HepG2 (cell line): ENCODE results near the gene SLC38A3. TPM values are rescaled to one million over a fixed set of nuclear protein-coding genes. Genes with fewer than 3 reads are reported as not detected.

Experiments
- BRD4 ChIP-seq: sonication (generic); formaldehyde crosslinking; IDR thresholded peaks from 2 replicates; pipeline ENCODE4 v1.4.0; 2020; ENCODE audit warnings: missing genetic modification reagents
- GTF2F1 ChIP-seq: fragments of 150-350 bp; IDR thresholded peaks from 2 replicates; pipeline ENCODE4 v1.6.1; 2014; ENCODE audit warnings: low read length
- HNF1B ChIP-seq: sonication (generic); formaldehyde crosslinking; IDR thresholded peaks from 2 replicates; pipeline ENCODE4 v1.5.1; 2020; ENCODE audit warnings: mild to moderate bottlenecking, moderate library complexity, missing genetic modification reagents
- JUND ChIP-seq: sonication (generic); formaldehyde crosslinking; IDR thresholded peaks from 2 replicates; pipeline ENCODE4 v1.8.0; 2022; ENCODE audit warnings: mild to moderate bottlenecking, missing genetic modification reagents
- KDM4B ChIP-seq: sonication (generic); formaldehyde crosslinking; IDR thresholded peaks from 2 replicates; pipeline ENCODE4 v1.4.0; 2020; ENCODE audit warnings: missing genetic modification reagents
- SOX6 ChIP-seq, 2 experiments: fragments of 450-650 bp in 1 of 2; sonication (generic) in 1 of 2; formaldehyde crosslinking in 1 of 2; IDR thresholded peaks; 2 replicates each; pipeline versions ENCODE4 v1.4.0 to v1.6.1; 2017 to 2020; ENCODE audit warnings: antibody characterized with exemption in 1 of 2, mild to moderate bottlenecking in 1 of 2, missing genetic modification reagents in 1 of 2
- ZBTB20 ChIP-seq: sonication (generic); formaldehyde crosslinking; IDR thresholded peaks from 2 replicates; pipeline ENCODE4 v1.8.1; 2023; ENCODE audit warnings: missing genetic modification reagents, low read depth, mild to moderate bottlenecking, borderline replicate concordance
- ZNF367 ChIP-seq: sonication (generic); formaldehyde crosslinking; IDR thresholded peaks from 2 replicates; pipeline ENCODE4 v1.4.0; 2020; ENCODE audit warnings: missing genetic modification reagents, borderline replicate concordance
- ZNF558 ChIP-seq: sonication (generic); formaldehyde crosslinking; IDR thresholded peaks from 2 replicates; pipeline ENCODE4 v1.9.0; 2022; ENCODE audit warnings: mild to moderate bottlenecking, missing genetic modification reagents, borderline replicate concordance
- ZNF564 ChIP-seq: sonication (generic); formaldehyde crosslinking; IDR thresholded peaks from 2 replicates; pipeline ENCODE4 v1.8.1; 2023; ENCODE audit warnings: mild to moderate bottlenecking, missing genetic modification reagents
- ZNF605 ChIP-seq: sonication (generic); formaldehyde crosslinking; IDR thresholded peaks from 2 replicates; pipeline ENCODE4 v1.8.0; 2022; ENCODE audit warnings: mild to moderate bottlenecking, missing genetic modification reagents
- ZNF781 ChIP-seq: sonication (generic); formaldehyde crosslinking; IDR thresholded peaks from 2 replicates; pipeline ENCODE4 v1.5.1; 2020; ENCODE audit warnings: borderline replicate concordance, mild to moderate bottlenecking, missing genetic modification reagents; ENCODE audit errors: not compliant biosample characterization
- ZNF83 ChIP-seq: sonication (generic); formaldehyde crosslinking; IDR thresholded peaks from 2 replicates; pipeline ENCODE4 v1.4.0; 2020; ENCODE audit warnings: missing genetic modification reagents, mild to moderate bottlenecking, borderline replicate concordance
- ZNF841 ChIP-seq: sonication (generic); formaldehyde crosslinking; IDR thresholded peaks from 2 replicates; pipeline ENCODE4 v1.8.1; 2023; ENCODE audit warnings: missing genetic modification reagents, borderline replicate concordance
- polyA plus RNA-seq, 8 experiments: library from polyadenylated mRNA; depleted of rRNA in 3 of 8; stranded (reverse) in 7 of 8; unstranded in 1 of 8; fragments of >200 nt; fragmentation: Illumina TruSeq in 4 of 8; extraction: Trizol in 4 of 8; gene quantifications; 2 replicates each; pipeline versions ENCODE4 v1.2.1 to v1.2.3, GENCODE V29; 2011 to 2016; ENCODE audit warnings: low read depth in 4 of 8, missing spikeins in 1 of 8, mixed read lengths in 1 of 8; ENCODE audit not compliant: insufficient read depth in 1 of 8
- total RNA-seq, 5 experiments: library from RNA; depleted of rRNA; stranded (reverse); fragments of >200 nt; fragmentation: Illumina TruSeq; extraction: Trizol; gene quantifications; 2 replicates each; pipeline ENCODE4 v1.2.3, GENCODE V29; 2016; ENCODE audit warnings: low read depth in 1 of 5
- TF ChIP-seq, protein P1 (sequence below): sonication (generic); formaldehyde crosslinking; IDR thresholded peaks from 2 replicates; pipeline ENCODE4 v1.4.0; 2020; ENCODE audit warnings: mild to moderate bottlenecking, missing genetic modification reagents, borderline replicate concordance
- TF ChIP-seq, protein P2 (sequence below): sonication (generic); formaldehyde crosslinking; IDR thresholded peaks from 2 replicates; pipeline ENCODE4 v1.4.0; 2020; ENCODE audit warnings: missing genetic modification reagents
- TF ChIP-seq, protein P3 (sequence below): sonication (generic); formaldehyde crosslinking; IDR thresholded peaks from 2 replicates; pipeline ENCODE4 v1.4.0; 2020; ENCODE audit warnings: missing genetic modification reagents, borderline replicate concordance

Gene SLC38A3
- total and polyA plus RNA-seq, 2 of the 13 experiments (the other 11 are each of a cell fraction or from before 2014, with no cell fraction given) = 29.8 to 164 TPM

GRCh38 chr3:50195501-50196252 lies 9.4 kb upstream of the SLC38A3 start (continued):
- TF ChIP-seq, protein P1, sequence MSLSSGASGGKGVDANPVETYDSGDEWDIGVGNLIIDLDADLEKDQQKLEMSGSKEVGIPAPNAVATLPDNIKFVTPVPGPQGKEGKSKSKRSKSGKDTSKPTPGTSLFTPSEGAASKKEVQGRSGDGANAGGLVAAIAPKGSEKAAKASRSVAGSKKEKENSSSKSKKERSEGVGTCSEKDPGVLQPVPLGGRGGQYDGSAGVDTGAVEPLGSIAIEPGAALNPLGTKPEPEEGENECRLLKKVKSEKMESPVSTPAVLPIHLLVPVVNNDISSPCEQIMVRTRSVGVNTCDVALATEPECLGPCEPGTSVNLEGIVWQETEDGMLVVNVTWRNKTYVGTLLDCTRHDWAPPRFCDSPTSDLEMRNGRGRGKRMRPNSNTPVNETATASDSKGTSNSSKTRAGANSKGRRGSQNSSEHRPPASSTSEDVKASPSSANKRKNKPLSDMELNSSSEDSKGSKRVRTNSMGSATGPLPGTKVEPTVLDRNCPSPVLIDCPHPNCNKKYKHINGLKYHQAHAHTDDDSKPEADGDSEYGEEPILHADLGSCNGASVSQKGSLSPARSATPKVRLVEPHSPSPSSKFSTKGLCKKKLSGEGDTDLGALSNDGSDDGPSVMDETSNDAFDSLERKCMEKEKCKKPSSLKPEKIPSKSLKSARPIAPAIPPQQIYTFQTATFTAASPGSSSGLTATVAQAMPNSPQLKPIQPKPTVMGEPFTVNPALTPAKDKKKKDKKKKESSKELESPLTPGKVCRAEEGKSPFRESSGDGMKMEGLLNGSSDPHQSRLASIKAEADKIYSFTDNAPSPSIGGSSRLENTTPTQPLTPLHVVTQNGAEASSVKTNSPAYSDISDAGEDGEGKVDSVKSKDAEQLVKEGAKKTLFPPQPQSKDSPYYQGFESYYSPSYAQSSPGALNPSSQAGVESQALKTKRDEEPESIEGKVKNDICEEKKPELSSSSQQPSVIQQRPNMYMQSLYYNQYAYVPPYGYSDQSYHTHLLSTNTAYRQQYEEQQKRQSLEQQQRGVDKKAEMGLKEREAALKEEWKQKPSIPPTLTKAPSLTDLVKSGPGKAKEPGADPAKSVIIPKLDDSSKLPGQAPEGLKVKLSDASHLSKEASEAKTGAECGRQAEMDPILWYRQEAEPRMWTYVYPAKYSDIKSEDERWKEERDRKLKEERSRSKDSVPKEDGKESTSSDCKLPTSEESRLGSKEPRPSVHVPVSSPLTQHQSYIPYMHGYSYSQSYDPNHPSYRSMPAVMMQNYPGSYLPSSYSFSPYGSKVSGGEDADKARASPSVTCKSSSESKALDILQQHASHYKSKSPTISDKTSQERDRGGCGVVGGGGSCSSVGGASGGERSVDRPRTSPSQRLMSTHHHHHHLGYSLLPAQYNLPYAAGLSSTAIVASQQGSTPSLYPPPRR (CRISPR knock-in tag) = peak; percentile 84
- TF ChIP-seq JUND = peak; percentile 80
- TF ChIP-seq BRD4 (CRISPR knock-in tag) = peak; percentile 53; the same call in 1 of the 2 replicates
- TF ChIP-seq ZNF781 (CRISPR knock-in tag) = peak; percentile 99
- TF ChIP-seq KDM4B (CRISPR knock-in tag) = peak; percentile 59
- peak; percentile 92; the same call in 1 of the 2 replicates for TF ChIP-seq ZNF558
- TF ChIP-seq ZNF564 (CRISPR knock-in tag) = peak; percentile 7; the same call in 1 of the 2 replicates
- no peak for TF ChIP-seq ZNF841 (CRISPR knock-in tag)
- TF ChIP-seq, protein P2, sequence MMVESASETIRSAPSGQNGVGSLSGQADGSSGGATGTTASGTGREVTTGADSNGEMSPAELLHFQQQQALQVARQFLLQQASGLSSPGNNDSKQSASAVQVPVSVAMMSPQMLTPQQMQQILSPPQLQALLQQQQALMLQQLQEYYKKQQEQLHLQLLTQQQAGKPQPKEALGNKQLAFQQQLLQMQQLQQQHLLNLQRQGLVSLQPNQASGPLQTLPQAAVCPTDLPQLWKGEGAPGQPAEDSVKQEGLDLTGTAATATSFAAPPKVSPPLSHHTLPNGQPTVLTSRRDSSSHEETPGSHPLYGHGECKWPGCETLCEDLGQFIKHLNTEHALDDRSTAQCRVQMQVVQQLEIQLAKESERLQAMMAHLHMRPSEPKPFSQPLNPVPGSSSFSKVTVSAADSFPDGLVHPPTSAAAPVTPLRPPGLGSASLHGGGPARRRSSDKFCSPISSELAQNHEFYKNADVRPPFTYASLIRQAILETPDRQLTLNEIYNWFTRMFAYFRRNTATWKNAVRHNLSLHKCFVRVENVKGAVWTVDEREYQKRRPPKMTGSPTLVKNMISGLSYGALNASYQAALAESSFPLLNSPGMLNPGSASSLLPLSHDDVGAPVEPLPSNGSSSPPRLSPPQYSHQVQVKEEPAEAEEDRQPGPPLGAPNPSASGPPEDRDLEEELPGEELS = peak; percentile 87
- TF ChIP-seq HNF1B (CRISPR knock-in tag) = peak; percentile 62; the same call in 1 of the 2 replicates
- peak; percentile 73 for TF ChIP-seq ZBTB20
- no peak for TF ChIP-seq SOX6 (IDR thresholded peaks at IDR 0.05)
- TF ChIP-seq SOX6 (CRISPR knock-in tag; IDR thresholded peaks at IDR 0.05) = peak; percentile 89
- TF ChIP-seq ZNF83 (CRISPR knock-in tag) = peak; percentile 62; the same call in 1 of the 2 replicates
- TF ChIP-seq, protein P3, sequence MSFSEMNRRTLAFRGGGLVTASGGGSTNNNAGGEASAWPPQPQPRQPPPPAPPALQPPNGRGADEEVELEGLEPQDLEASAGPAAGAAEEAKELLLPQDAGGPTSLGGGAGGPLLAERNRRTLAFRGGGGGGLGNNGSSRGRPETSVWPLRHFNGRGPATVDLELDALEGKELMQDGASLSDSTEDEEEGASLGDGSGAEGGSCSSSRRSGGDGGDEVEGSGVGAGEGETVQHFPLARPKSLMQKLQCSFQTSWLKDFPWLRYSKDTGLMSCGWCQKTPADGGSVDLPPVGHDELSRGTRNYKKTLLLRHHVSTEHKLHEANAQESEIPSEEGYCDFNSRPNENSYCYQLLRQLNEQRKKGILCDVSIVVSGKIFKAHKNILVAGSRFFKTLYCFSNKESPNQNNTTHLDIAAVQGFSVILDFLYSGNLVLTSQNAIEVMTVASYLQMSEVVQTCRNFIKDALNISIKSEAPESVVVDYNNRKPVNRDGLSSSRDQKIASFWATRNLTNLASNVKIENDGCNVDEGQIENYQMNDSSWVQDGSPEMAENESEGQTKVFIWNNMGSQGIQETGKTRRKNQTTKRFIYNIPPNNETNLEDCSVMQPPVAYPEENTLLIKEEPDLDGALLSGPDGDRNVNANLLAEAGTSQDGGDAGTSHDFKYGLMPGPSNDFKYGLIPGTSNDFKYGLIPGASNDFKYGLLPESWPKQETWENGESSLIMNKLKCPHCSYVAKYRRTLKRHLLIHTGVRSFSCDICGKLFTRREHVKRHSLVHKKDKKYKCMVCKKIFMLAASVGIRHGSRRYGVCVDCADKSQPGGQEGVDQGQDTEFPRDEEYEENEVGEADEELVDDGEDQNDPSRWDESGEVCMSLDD (CRISPR knock-in tag) = no peak
- no peak for TF ChIP-seq ZNF367 (CRISPR knock-in tag)
- TF ChIP-seq ZNF605 = peak; percentile 72
- TF ChIP-seq GTF2F1 = no peak
